ENCODE measurements around the gene KDM4B.

KDM4B gene

GRCh38 chr19:5093948-5094718 is 125.2 kb downstream of the KDM4B start:
- Histone ChIP-seq H3K9ac (ENCODE audit: low read depth, low read length) (no peak overlapping the region), H3K9me3 (ENCODE audit: control insufficient read depth, insufficient read depth, low read length) (no peaks in the 10 kb centered on the region; the same call in 1 of the 2 replicates), H3K4me1 (ENCODE audit: control insufficient read depth, insufficient read depth, low read length) (no peaks in the 10 kb centered on the region), H3K36me3 (ENCODE audit: control insufficient read depth, insufficient read depth, low read length) (peaks cover 7% of the 10 kb centered on the region; the same call in 1 of the 2 replicates), H3K27me3 (ENCODE audit: control insufficient read depth, insufficient read depth, low read length) (no peaks in the 10 kb centered on the region), H3K4me3 (ENCODE audit: low read depth, low read length) (no peak overlapping the region), H3K27ac (ENCODE audit: low read depth, low read length) (no peak overlapping the region)

DNA sequence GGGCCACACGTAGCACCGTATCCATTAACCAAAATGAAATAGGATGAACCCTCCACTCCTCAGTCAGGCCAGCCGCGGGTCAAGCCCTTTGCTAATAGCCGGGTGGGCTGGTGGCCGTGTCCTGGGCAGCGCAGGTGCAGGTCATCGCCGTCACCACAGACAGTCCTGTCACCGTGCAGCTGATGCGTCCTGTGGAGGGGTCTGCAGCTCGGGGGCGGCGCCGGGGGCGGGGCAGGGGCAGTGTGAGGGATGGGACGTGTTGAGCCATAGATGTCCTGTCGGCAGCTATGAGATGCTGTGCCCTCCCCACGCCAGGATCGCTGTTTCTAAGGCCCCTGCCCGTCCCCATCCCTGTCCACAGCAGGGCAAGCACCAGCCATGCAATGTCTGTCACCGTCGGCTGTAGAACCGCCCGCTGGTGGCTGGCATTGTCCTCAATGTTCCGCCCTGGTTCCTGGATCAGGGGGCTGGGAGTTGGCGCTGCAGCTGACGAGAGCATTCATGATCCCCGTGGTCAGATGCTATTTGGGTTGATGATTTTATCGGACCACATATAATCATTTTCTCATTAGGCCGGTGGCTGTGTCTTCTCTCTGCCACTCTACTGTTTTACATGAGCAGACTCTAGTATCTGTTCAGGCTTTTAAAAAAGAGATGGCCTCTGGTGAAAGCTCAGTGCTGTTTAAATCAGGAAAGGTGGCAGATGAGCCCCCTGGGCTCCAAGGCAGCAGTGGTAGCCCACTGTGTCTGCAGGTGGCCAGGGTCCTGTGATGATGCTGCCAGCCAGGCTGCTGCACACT is 126.1 kb downstream of the KDM4B start:
- no peaks in the 10 kb centered on the region for H3K4me1 ChIP-seq (ENCODE audit: control insufficient read depth, insufficient read depth, low read length)
- no peak overlapping the region for H3K27ac ChIP-seq (ENCODE audit: low read depth, low read length)
- H3K27me3 ChIP-seq (ENCODE audit: control insufficient read depth, insufficient read depth, low read length): no peaks in the 10 kb centered on the region
- H3K9me3 ChIP-seq (ENCODE audit: control insufficient read depth, insufficient read depth, low read length): peaks cover 6% of the 10 kb centered on the region; the same call in 1 of the 2 replicates
- no peak overlapping the region for H3K9ac ChIP-seq (ENCODE audit: low read depth, low read length)
- peaks cover 9% of the 10 kb centered on the region; the same call in 1 of the 2 replicates for H3K36me3 ChIP-seq (ENCODE audit: control insufficient read depth, insufficient read depth, low read length)
- no peak overlapping the region for H3K4me3 ChIP-seq (ENCODE audit: low read depth, low read length)

GRCh38 chr19:5095568-5095850 is 126.6 kb downstream of the KDM4B start:
- Histone ChIP-seq H3K9ac (ENCODE audit: low read depth, low read length) (no peak overlapping the region), H3K27me3 (ENCODE audit: control insufficient read depth, insufficient read depth, low read length) (no peaks in the 10 kb centered on the region), H3K4me3 (ENCODE audit: low read depth, low read length) (no peak overlapping the region), H3K9me3 (ENCODE audit: control insufficient read depth, insufficient read depth, low read length) (peaks cover 10% of the 10 kb centered on the region; the same call in 1 of the 2 replicates), H3K4me1 (ENCODE audit: control insufficient read depth, insufficient read depth, low read length) (no peaks in the 10 kb centered on the region), H3K27ac (ENCODE audit: low read depth, low read length) (no peak overlapping the region), H3K36me3 (ENCODE audit: control insufficient read depth, insufficient read depth, low read length) (peaks cover 9% of the 10 kb centered on the region; the same call in 1 of the 2 replicates)

DNA sequence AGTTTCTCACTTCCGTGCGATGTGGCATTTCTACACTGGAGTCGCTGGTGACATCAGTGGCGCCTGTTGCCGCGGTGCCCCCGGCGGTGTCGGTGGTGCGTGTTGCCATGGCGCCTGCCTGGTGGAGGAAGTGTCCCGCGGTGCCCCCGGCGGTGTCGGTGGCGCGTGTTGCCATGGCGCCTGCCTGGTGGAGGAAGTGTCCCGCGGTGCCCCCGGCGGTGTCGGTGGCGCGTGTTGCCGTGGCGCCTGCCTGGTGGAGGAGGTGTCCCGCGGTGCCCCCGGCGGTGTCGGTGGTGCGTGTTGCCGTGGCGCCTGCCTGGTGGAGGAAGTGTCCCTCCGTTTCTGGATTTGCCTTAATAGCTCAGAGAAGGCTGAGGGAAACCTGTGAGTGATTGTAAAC is 127.6 kb downstream of the KDM4B start:
- H3K27me3 ChIP-seq (ENCODE audit: control insufficient read depth, insufficient read depth, low read length): no peaks in the 10 kb centered on the region
- peaks cover 9% of the 10 kb centered on the region; the same call in 1 of the 2 replicates for H3K36me3 ChIP-seq (ENCODE audit: control insufficient read depth, insufficient read depth, low read length)
- peaks cover 10% of the 10 kb centered on the region; the same call in 1 of the 2 replicates for H3K9me3 ChIP-seq (ENCODE audit: control insufficient read depth, insufficient read depth, low read length)
- H3K4me1 ChIP-seq (ENCODE audit: control insufficient read depth, insufficient read depth, low read length): no peaks in the 10 kb centered on the region
- no peak overlapping the region for H3K27ac ChIP-seq (ENCODE audit: low read depth, low read length)
- H3K4me3 ChIP-seq (ENCODE audit: low read depth, low read length): no peak overlapping the region
- no peak overlapping the region for H3K9ac ChIP-seq (ENCODE audit: low read depth, low read length)

GRCh38 chr19:5097331-5097930 is 128.5 kb downstream of the KDM4B start:
- H3K4me1 ChIP-seq (ENCODE audit: control insufficient read depth, insufficient read depth, low read length): no peaks in the 10 kb centered on the region
- H3K27me3 ChIP-seq (ENCODE audit: control insufficient read depth, insufficient read depth, low read length): no peaks in the 10 kb centered on the region
- peaks cover 9% of the 10 kb centered on the region; the same call in 1 of the 2 replicates for H3K36me3 ChIP-seq (ENCODE audit: control insufficient read depth, insufficient read depth, low read length)
- H3K27ac ChIP-seq (ENCODE audit: low read depth, low read length): no peak overlapping the region
- no peak overlapping the region for H3K9ac ChIP-seq (ENCODE audit: low read depth, low read length)
- no peak overlapping the region for H3K4me3 ChIP-seq (ENCODE audit: low read depth, low read length)
- H3K9me3 ChIP-seq (ENCODE audit: control insufficient read depth, insufficient read depth, low read length): peaks cover 10% of the 10 kb centered on the region; the same call in 1 of the 2 replicates

- H3K4me3 ChIP-seq (ENCODE audit: low read depth, low read length): no peak overlapping the region
- no peak overlapping the region for H3K9ac ChIP-seq (ENCODE audit: low read depth, low read length)
- H3K4me1 ChIP-seq (ENCODE audit: control insufficient read depth, insufficient read depth, low read length): no peaks in the 10 kb centered on the region
- no peak overlapping the region for H3K27ac ChIP-seq (ENCODE audit: low read depth, low read length)
- peaks cover 9% of the 10 kb centered on the region; the same call in 1 of the 2 replicates for H3K36me3 ChIP-seq (ENCODE audit: control insufficient read depth, insufficient read depth, low read length)
- peaks cover 10% of the 10 kb centered on the region; the same call in 1 of the 2 replicates for H3K9me3 ChIP-seq (ENCODE audit: control insufficient read depth, insufficient read depth, low read length)
- no peaks in the 10 kb centered on the region for H3K27me3 ChIP-seq (ENCODE audit: control insufficient read depth, insufficient read depth, low read length)
These were observed 129.2 kb downstream of the KDM4B start for GRCh38 chr19:5097959-5098623.

DNA sequence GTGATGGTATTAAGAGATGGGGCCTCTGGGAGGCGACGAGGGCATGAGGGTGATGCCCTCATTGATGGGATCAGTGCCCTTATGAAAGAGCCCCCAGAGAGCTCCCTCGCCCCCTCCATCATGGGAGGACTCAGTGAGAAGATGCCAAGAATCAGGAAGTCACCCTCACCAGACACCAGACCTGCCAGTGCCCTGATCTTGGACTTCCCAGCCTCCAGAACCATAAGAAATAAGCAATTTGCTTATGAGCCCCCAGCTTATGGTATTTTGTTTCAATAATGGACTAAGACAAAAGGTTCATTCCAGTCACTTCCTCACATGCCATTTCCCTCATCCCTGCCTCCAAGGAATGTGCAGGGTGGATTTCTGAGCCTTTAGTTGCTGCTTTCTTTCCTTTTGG is 129.7 kb downstream of the KDM4B start:
- Histone ChIP-seq H3K4me3 (ENCODE audit: low read depth, low read length) (no peak overlapping the region), H3K9me3 (ENCODE audit: control insufficient read depth, insufficient read depth, low read length) (peaks cover 10% of the 10 kb centered on the region; the same call in 1 of the 2 replicates), H3K27ac (ENCODE audit: low read depth, low read length) (no peak overlapping the region), H3K4me1 (ENCODE audit: control insufficient read depth, insufficient read depth, low read length) (no peaks in the 10 kb centered on the region), H3K36me3 (ENCODE audit: control insufficient read depth, insufficient read depth, low read length) (peaks cover 9% of the 10 kb centered on the region; the same call in 1 of the 2 replicates), H3K9ac (ENCODE audit: low read depth, low read length) (no peak overlapping the region), H3K27me3 (ENCODE audit: control insufficient read depth, insufficient read depth, low read length) (no peaks in the 10 kb centered on the region)

DNA sequence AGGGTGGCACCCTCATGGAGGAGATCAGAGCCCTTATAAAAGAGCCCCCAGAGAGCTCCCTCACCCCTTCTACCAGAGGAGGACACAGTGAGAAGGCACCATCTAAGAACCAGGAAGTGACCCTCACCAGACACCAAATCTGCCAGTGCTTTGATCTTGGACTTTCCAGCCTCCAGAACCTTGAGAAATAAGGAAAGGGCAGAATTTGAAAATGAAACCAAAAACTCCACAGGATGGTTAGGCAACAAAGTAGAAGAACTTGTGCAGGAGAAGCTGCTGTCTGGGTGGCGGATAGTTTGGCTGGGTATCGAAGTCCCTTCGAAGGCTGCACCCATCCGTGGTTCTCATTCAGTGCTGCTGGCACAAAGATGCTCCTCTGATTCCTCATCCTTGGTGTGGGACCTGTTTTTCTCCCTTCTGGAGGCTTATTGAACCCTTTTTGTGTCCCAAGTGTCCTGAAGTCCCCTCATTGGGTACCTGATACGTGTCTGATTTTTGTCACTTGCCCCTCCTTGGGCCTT is 130.8 kb downstream of the KDM4B start:
- H3K36me3 ChIP-seq (ENCODE audit: control insufficient read depth, insufficient read depth, low read length): peaks cover 9% of the 10 kb centered on the region; the same call in 1 of the 2 replicates
- H3K4me1 ChIP-seq (ENCODE audit: control insufficient read depth, insufficient read depth, low read length): no peaks in the 10 kb centered on the region
- no peak overlapping the region for H3K27ac ChIP-seq (ENCODE audit: low read depth, low read length)
- no peak overlapping the region for H3K4me3 ChIP-seq (ENCODE audit: low read depth, low read length)
- H3K9me3 ChIP-seq (ENCODE audit: control insufficient read depth, insufficient read depth, low read length): peaks cover 10% of the 10 kb centered on the region; the same call in 1 of the 2 replicates
- no peaks in the 10 kb centered on the region for H3K27me3 ChIP-seq (ENCODE audit: control insufficient read depth, insufficient read depth, low read length)
- no peak overlapping the region for H3K9ac ChIP-seq (ENCODE audit: low read depth, low read length)

- Histone ChIP-seq H3K4me3 (ENCODE audit: low read depth, low read length) (no peak overlapping the region), H3K4me1 (ENCODE audit: control insufficient read depth, insufficient read depth, low read length) (no peaks in the 10 kb centered on the region), H3K9ac (ENCODE audit: low read depth, low read length) (no peak overlapping the region), H3K9me3 (ENCODE audit: control insufficient read depth, insufficient read depth, low read length) (peaks cover 10% of the 10 kb centered on the region; the same call in 1 of the 2 replicates), H3K27ac (ENCODE audit: low read depth, low read length) (no peak overlapping the region), H3K27me3 (ENCODE audit: control insufficient read depth, insufficient read depth, low read length) (no peaks in the 10 kb centered on the region), H3K36me3 (ENCODE audit: control insufficient read depth, insufficient read depth, low read length) (peaks cover 9% of the 10 kb centered on the region; the same call in 1 of the 2 replicates)
These were observed 133.0 kb downstream of the KDM4B start for GRCh38 chr19:5101871-5102270.

- no peaks in the 10 kb centered on the region for H3K27me3 ChIP-seq (ENCODE audit: control insufficient read depth, insufficient read depth, low read length)
- H3K27ac ChIP-seq (ENCODE audit: low read depth, low read length): no peak overlapping the region
- H3K9ac ChIP-seq (ENCODE audit: low read depth, low read length): no peak overlapping the region
- H3K4me1 ChIP-seq (ENCODE audit: control insufficient read depth, insufficient read depth, low read length): no peaks in the 10 kb centered on the region
- peaks cover 10% of the 10 kb centered on the region; the same call in 1 of the 2 replicates for H3K9me3 ChIP-seq (ENCODE audit: control insufficient read depth, insufficient read depth, low read length)
- H3K36me3 ChIP-seq (ENCODE audit: control insufficient read depth, insufficient read depth, low read length): peaks cover 9% of the 10 kb centered on the region; the same call in 1 of the 2 replicates
- no peak overlapping the region for H3K4me3 ChIP-seq (ENCODE audit: low read depth, low read length)
These were observed 133.6 kb downstream of the KDM4B start for GRCh38 chr19:5102520-5102919.
